NCI-H774 (cell line): ENCODE data around the gene PCDHGB2.
"Not testable (repeated sequence)": the region's sequence is repeated elsewhere in the genome, so short reads cannot be mapped to it uniquely, and the experiment has no call there.

Experiments
- DNase-seq: peaks from one replicate; lab custom pipeline; 2025; lab: John Stamatoyannopoulos, UW

PCDHGB2 gene

DNA sequence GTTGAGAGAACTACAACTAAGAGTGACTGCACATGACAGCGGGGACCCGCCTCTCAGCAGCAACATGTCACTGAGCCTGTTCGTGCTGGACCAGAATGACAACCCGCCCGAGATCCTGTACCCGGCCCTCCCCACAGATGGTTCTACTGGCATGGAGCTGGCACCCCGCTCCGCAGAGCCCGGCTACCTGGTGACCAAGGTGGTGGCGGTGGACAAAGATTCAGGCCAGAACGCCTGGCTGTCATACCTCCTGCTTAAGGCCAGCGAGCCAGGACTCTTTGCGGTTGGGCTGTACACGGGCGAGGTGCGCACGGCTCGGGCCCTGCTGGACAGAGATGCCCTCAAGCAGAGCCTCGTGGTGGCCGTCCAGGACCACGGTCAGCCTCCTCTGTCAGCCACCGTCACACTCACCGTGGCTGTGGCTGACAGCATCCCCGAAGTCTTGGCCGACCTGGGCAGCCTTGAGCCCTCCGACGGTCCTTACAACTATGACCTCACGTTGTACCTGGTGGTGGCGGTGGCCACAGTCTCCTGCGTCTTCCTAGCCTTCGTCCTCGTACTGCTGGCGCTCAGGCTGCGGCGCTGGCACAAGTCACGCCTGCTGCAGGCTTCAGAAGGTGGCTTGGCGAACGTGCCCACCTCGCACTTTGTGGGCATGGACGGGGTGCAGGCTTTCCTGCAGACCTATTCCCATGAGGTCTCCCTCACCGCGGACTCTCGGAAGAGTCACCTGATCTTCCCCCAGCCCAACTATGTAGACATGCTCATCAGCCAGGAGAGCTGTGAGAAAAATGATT lies 24.9 kb downstream of the PCDHGB2 start:
- DNase-seq: no peak

DNA sequence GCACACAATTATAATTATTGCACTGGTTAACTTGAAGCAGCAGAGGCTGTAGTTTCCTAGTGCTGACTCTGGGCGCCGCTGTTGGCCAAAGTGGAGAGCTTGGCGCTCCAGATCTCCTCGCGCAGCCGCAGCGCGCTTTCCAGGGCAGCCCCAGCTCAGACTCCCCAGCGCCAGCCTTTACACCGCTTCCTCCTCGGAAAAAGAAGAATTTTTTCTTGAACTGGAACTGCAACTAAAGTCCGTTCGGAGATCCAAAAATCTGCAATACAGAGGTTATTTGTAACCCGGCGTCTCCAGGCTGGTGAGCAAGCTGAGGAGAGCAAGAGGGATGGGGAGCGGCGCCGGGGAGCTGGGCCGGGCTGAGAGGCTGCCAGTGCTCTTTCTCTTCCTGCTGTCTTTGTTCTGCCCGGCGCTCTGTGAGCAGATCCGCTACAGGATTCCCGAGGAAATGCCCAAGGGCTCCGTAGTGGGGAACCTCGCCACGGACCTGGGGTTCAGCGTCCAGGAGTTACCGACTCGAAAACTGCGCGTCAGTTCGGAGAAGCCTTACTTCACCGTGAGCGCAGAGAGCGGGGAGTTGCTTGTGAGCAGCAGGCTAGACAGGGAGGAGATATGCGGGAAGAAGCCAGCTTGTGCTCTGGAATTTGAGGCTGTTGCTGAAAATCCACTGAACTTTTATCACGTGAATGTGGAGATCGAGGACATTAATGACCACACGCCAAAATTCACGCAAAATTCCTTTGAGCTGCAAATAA lies 27.9 kb downstream of the PCDHGB2 start, which contains the start of gene PCDHGB4:
TSS of gene PCDHGB4 (plus strand) at position 142 of the 755 bp plus-strand sequence. CDS start at position 329, 187 bp downstream.
- DNase-seq: not testable (repeated sequence)

DNA sequence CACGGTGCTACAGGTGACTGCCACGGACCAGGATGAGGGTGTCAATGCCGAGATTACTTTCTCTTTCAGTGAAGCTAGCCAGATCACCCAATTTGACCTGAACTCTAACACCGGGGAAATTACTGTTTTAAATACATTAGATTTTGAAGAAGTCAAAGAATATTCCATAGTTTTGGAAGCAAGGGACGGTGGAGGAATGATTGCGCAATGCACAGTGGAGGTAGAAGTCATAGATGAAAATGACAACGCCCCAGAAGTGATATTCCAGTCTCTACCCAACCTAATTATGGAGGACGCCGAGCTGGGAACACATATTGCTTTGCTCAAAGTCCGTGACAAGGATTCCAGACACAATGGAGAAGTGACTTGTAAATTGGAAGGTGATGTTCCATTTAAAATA lies 28.9 kb downstream of the PCDHGB2 start:
- DNase-seq: no peak

DNA sequence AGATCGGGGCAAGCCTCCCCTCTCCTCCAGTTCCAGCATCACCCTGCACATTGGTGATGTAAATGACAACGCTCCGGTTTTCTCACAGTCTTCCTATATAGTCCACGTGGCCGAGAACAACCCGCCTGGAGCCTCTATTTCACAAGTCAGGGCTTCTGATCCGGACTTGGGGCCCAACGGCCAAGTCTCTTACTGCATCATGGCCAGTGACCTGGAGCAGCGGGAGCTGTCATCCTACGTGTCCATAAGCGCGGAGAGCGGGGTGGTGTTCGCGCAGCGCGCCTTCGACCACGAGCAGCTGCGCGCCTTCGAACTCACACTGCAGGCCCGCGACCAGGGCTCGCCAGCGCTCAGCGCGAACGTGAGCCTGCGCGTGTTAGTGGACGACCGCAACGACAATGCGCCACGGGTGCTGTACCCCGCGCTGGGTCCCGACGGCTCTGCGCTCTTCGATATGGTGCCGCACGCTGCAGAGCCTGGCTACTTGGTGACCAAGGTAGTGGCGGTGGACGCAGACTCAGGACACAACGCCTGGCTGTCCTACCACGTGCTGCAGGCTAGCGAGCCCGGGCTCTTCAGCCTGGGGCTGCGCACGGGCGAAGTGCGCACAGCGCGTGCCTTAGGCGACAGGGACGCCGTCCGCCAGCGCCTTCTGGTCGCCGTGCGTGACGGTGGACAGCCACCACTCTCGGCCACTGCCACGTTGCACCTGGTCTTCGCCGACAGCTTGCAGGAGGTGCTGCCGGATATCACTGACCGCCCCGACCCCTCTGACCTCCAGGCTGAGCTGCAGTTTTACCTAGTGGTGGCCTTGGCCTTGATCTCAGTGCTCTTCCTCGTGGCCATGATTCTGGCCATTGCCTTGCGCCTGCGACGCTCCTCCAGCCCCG lies 29.6 kb downstream of the PCDHGB2 start:
- no peak for DNase-seq

DNA sequence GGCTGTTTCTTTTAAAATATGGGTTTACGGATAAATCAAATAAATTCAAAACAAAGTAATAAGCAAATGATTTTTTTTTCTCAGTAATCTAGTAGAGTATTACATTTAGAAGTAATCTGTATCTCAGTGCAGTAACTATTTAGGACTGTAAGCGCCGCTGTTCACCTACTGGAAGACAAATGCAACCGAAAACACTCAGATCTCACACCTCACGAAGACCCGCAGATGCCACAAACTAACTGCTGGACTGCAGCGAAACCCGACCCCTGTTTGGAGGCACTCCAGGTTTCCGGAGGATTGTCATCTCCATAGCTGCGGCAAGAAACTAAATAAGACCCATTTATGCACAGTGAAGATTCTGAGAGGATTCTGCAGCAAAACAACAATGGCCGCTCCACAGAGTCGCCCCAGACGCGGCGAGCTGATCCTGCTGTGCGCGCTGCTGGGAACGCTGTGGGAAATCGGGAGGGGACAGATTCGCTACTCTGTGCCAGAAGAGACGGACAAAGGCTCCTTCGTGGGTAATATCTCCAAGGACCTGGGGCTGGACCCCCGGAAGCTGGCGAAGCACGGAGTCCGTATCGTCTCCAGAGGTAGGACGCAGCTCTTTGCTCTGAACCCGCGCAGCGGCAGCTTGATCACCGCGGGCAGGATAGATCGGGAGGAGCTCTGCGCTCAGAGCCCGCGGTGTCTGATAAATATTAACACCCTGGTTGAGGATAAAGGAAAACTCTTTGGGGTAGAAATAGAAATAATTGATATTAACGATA lies 32.8 kb downstream of the PCDHGB2 start, which contains the start of gene PCDHGA8:
TSS of gene PCDHGA8 (plus strand) at position 205 of the 770 bp plus-strand sequence. CDS start at position 386, 181 bp downstream.
- DNase-seq: no peak

DNA sequence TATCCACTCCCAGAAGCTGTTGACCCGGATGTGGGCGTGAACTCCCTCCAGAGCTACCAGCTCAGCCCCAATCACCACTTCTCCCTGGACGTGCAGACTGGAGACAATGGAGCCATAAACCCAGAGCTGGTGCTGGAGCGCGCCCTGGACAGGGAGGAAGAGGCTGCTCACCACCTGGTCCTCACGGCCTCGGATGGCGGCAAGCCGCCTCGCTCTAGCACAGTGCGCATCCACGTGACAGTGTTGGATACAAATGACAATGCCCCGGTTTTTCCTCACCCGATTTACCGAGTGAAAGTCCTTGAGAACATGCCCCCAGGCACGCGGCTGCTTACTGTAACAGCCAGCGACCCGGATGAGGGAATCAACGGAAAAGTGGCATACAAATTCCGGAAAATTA lies 33.5 kb downstream of the PCDHGB2 start:
- no peak for DNase-seq

DNA sequence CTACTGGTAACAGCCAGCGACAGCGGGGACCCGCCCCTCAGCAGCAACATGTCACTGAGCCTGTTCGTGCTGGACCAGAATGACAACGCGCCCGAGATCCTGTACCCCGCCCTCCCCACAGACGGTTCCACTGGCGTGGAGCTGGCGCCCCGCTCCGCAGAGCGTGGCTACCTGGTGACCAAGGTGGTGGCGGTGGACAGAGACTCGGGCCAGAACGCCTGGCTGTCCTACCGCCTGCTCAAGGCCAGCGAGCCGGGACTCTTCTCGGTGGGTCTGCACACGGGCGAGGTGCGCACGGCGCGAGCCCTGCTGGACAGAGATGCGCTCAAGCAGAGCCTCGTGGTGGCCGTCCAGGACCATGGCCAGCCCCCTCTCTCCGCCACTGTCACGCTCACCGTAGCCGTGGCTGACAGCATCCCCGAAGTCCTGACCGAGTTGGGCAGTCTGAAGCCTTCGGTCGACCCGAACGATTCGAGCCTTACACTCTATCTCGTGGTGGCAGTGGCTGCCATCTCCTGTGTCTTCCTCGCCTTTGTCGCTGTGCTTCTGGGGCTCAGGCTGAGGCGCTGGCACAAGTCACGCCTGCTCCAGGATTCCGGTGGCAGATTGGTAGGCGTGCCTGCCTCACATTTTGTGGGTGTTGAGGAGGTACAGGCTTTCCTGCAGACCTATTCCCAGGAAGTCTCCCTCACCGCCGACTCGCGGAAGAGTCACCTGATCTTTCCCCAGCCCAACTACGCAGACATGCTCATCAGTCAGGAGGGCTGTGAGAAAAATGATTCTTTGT lies 34.8 kb downstream of the PCDHGB2 start:
- not testable (repeated sequence) for DNase-seq

DNA sequence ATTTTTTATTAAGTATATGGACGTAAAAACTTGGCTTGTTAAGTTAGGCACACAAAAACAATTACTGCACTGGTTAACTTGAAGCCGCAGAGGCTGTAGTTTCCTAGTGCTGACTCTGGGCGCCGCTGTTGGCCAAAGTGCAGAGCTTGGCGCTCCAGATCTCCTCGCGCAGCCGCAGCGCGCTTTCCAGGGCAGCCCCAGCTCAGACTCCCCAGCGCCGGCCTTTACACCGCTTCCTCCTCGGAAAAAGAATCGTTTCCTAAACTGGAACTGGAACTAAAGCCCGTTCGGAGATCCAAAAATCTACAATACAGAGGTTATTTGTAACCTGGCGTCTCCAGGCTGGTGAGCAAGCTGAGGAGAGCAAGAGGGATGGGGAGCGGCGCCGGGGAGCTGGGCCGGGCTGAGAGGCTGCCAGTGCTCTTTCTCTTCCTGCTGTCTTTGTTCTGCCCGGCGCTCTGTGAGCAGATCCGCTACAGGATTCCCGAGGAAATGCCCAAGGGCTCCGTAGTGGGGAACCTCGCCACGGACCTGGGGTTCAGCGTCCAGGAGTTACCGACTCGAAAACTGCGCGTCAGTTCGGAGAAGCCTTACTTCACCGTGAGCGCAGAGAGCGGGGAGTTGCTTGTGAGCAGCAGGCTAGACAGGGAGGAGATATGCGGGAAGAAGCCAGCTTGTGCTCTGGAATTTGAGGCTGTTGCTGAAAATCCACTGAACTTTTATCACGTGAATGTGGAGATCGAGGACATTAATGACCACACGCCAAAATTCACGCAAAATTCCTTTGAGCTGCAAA lies 38.2 kb downstream of the PCDHGB2 start, which contains the start of gene PCDHGB5:
TSS of gene PCDHGB5 (plus strand) at position 192 of the 796 bp plus-strand sequence. CDS start at position 373, 181 bp downstream.
- DNase-seq: not testable (repeated sequence)

GRCh38 chr5:141398608-141399007 lies 38.8 kb downstream of the PCDHGB2 start:
- DNase-seq: no peak

DNA sequence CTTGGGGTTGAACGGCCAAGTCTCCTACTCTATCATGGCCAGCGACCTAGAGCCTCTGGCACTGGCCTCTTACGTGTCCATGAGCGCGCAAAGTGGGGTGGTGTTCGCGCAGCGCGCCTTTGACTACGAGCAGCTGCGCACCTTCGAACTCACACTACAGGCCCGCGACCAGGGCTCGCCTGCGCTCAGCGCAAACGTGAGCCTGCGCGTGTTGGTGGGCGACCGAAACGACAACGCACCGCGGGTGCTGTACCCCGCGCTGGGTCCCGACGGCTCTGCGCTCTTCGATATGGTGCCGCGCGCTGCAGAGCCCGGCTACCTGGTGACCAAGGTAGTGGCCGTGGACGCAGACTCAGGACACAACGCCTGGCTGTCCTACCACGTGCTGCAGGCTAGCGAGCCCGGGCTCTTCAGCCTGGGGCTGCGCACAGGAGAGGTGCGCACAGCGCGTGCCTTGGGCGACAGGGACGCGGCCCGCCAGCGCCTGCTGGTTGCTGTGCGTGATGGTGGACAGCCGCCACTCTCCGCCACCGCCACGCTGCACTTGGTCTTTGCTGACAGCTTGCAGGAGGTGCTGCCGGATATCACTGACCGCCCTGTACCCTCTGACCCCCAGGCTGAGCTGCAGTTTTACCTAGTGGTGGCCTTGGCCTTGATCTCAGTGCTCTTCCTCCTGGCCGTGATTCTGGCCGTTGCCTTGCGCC lies 39.9 kb downstream of the PCDHGB2 start:
- DNase-seq: no peak

- no peak for DNase-seq
Measured at GRCh38 chr5:141402553-141403243, 42.9 kb downstream of the PCDHGB2 start, which contains the start of gene PCDHGA9. Gene PCDHGA9, plus strand, starts transcription at chr5:141402778. Its CDS starts 175 bp downstream, at chr5:141402953.

DNA sequence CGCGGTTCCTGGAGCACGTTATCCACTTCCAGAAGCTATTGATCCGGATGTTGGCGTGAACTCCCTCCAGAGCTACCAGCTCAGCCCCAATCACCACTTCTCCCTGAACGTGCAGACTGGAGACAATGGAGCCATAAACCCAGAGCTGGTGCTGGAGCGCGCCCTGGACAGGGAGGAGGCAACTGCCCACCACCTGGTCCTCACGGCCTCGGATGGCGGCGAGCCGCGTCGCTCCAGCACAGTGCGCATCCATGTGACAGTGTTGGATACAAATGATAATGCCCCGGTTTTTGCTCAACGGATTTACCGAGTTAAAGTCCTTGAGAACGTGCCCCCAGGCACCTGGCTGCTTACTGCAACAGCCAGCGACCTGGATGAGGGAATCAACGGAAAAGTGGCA lies 43.6 kb downstream of the PCDHGB2 start:
- no peak for DNase-seq

- not testable (repeated sequence) for DNase-seq
Measured at GRCh38 chr5:141407790-141408505, 48.2 kb downstream of the PCDHGB2 start, which contains the start of gene PCDHGB6. Gene PCDHGB6, plus strand, starts transcription at chr5:141408021. Its CDS starts 182 bp downstream, at chr5:141408203.

- no peak for DNase-seq
Measured at GRCh38 chr5:141409598-141410306, 50.0 kb downstream of the PCDHGB2 start.

GRCh38 chr5:141411575-141411974 lies 51.8 kb downstream of the PCDHGB2 start:
- no peak for DNase-seq
